WTC11 (cell line): ENCODE results near the gene IL37. TPM values are rescaled to one million over a fixed set of nuclear protein-coding genes. Genes with fewer than 3 reads are reported as not detected.

Experiments
- ATAC-seq: fragments of 200-7000 bp; cut with Tn5 transposase; 2 replicates; pipeline ENCODE4 v1.10.0; 2021; ENCODE audit warnings: mild to moderate bottlenecking, moderate library complexity
- CTCF ChIA-PET: fragments of 300-600 bp; sonication (Branson Sonifier 250); formaldehyde crosslinking; loops from one replicate; lab custom pipeline; 2021; ENCODE audit warnings: antibody characterized with exemption; lab: Charles Lee
- POLR2A ChIA-PET: fragments of 350-600 bp; sonication (Branson Sonifier 250); formaldehyde crosslinking; loops from one replicate; lab custom pipeline; 2021; ENCODE audit warnings: antibody characterized with exemption; lab: Charles Lee
- DNase-seq: peaks from one replicate; pipeline ENCODE4 v3.0.0; 2021; ENCODE audit warnings: low spot score
- H3K27ac Mint-ChIP-seq: 2 replicates; pipeline ENCODE4 v1.8.0; 2021; ENCODE audit warnings: mixed read lengths
- H3K27me3 Mint-ChIP-seq: 2 replicates; pipeline ENCODE4 v1.8.0; 2021; ENCODE audit warnings: low read depth, mild to moderate bottlenecking, moderate library complexity, mixed read lengths
- H3K36me3 Mint-ChIP-seq: 2 replicates; pipeline ENCODE4 v1.8.0; 2021; ENCODE audit warnings: mixed read lengths
- H3K4me1 Mint-ChIP-seq: 2 replicates; pipeline ENCODE4 v1.8.0; 2022; ENCODE audit warnings: mixed read lengths
- H3K4me3 Mint-ChIP-seq: 2 replicates; pipeline ENCODE4 v1.8.0; 2021; ENCODE audit warnings: mild to moderate bottlenecking, moderate library complexity, mixed read lengths
- H3K9me3 Mint-ChIP-seq: 2 replicates; pipeline ENCODE4 v1.8.0; 2021; ENCODE audit warnings: mixed read lengths
- ARID4B ChIP-seq: sonication (generic); formaldehyde crosslinking; IDR thresholded peaks from 2 replicates; pipeline ENCODE4 v1.8.0; 2023; ENCODE audit warnings: missing genetic modification reagents, mild to moderate bottlenecking, borderline replicate concordance
- ELF4 ChIP-seq: sonication (generic); formaldehyde crosslinking; IDR thresholded peaks from 2 replicates; pipeline ENCODE4 v1.8.1; 2022; ENCODE audit warnings: low read depth, mild to moderate bottlenecking, moderate library complexity, missing genetic modification reagents
- ERG ChIP-seq: fragments of 250-450 bp; sonication (Bioruptor Pico); IDR thresholded peaks from 2 replicates; pipeline ENCODE4 v1.8.0; 2021; ENCODE audit warnings: mild to moderate bottlenecking
- FOXP4 ChIP-seq: sonication (generic); formaldehyde crosslinking; IDR thresholded peaks from 2 replicates; pipeline ENCODE4 v1.8.0; 2022; ENCODE audit warnings: mild to moderate bottlenecking, missing genetic modification reagents
- HMGA2 ChIP-seq: fragments of 250-450 bp; sonication (Bioruptor Pico); IDR thresholded peaks from 2 replicates; pipeline ENCODE4 v1.4.0; 2021; ENCODE audit warnings: mild to moderate bottlenecking, moderate library complexity
- JAZF1 ChIP-seq: fragments of 250-450 bp; sonication (Bioruptor Pico); IDR thresholded peaks from 2 replicates; pipeline ENCODE4 v1.9.0; 2021; ENCODE audit warnings: moderate library complexity, mild to moderate bottlenecking, inconsistent platforms
- MXD4 ChIP-seq: fragments of 250-450 bp; sonication (Bioruptor Pico); IDR thresholded peaks from 2 replicates; pipeline ENCODE4 v1.8.0; 2021; ENCODE audit warnings: mild to moderate bottlenecking, moderate library complexity, borderline replicate concordance
- NFYB ChIP-seq: sonication (generic); formaldehyde crosslinking; conservative IDR thresholded peaks from 2 replicates; pipeline ENCODE4 v1.8.0; 2022; ENCODE audit warnings: low read depth, missing genetic modification reagents
- OVOL2 ChIP-seq: fragments of 250-450 bp; sonication (Bioruptor Pico); IDR thresholded peaks from 2 replicates; pipeline ENCODE4 v1.9.0; 2021; ENCODE audit warnings: mild to moderate bottlenecking, borderline replicate concordance
- SMAD3 ChIP-seq: sonication (generic); formaldehyde crosslinking; IDR thresholded peaks from 2 replicates; pipeline ENCODE4 v1.8.0; 2022; ENCODE audit warnings: missing genetic modification reagents, mild to moderate bottlenecking, borderline replicate concordance
- ZNF317 ChIP-seq: sonication (generic); formaldehyde crosslinking; IDR thresholded peaks from 2 replicates; pipeline ENCODE4 v1.8.1; 2023; ENCODE audit warnings: low read depth, mild to moderate bottlenecking, moderate library complexity, missing genetic modification reagents, borderline replicate concordance
- ZSCAN18 ChIP-seq: fragments of 250-450 bp; sonication (Bioruptor Pico); IDR thresholded peaks from 2 replicates; pipeline ENCODE4 v2.1.2; 2022; ENCODE audit warnings: mild to moderate bottlenecking, moderate library complexity
- total RNA-seq: library from RNA; stranded (reverse); gene quantifications from 3 replicates; pipeline ENCODE4 v1.2.3, GENCODE V29; 2021
- TF ChIP-seq, protein P1 (sequence below): fragments of 250-450 bp; sonication (Bioruptor Pico); IDR thresholded peaks from 2 replicates; pipeline ENCODE4 v1.9.0; 2021; ENCODE audit warnings: mild to moderate bottlenecking
- TF ChIP-seq, protein P2 (sequence below): sonication (generic); formaldehyde crosslinking; IDR thresholded peaks from 2 replicates; pipeline ENCODE4 v1.8.1; 2023; ENCODE audit warnings: mild to moderate bottlenecking, moderate library complexity, missing genetic modification reagents
- TF ChIP-seq, protein P3 (sequence below): fragments of 250-450 bp; sonication (Bioruptor Pico); conservative IDR thresholded peaks from 2 replicates; pipeline ENCODE4 v1.9.0; 2021; ENCODE audit warnings: mild to moderate bottlenecking
- TF ChIP-seq, protein P4 (sequence below): sonication (generic); formaldehyde crosslinking; IDR thresholded peaks from 2 replicates; pipeline ENCODE4 v1.8.1; 2023; ENCODE audit warnings: mild to moderate bottlenecking, missing genetic modification reagents, moderate library complexity
- TF ChIP-seq, protein P5 (sequence below): fragments of 200-600 bp; IDR thresholded peaks from 2 replicates; pipeline ENCODE4 v1.8.0; 2022; ENCODE audit warnings: antibody characterized with exemption

Gene IL37
- total RNA-seq, 1 experiment from 2014 or later, result 0.48 TPM

DNA sequence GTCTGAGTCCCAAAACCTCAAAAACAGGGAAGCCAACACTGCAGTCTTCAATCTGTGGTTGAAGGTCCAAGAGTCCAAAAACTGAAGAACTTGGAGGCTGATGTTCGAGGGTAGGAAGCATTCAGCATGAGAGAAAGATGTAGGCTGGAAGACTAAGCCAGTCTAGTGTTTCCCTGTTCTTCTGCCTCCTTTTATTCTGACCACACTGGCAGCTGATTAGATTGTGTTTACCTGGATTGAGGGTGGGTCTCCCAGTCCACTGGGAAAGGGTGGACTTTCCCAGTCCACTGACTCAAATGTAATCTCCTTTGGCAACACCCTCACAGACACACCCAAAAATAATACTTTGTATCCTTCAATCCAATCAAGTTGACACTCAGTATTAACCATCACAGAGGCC, 46.9 kb upstream of the IL37 start:
- ChIA-PET CTCF (no interaction called here), POLR2A (no interaction called here)
- H3K4me1 Mint-ChIP-seq, result peaks cover under 1% of the 10 kb centered on the region
- H3K9me3 Mint-ChIP-seq, result peaks cover 81% of the 10 kb centered on the region
- DNase-seq, result no peak
- no peak overlapping the region for H3K27ac Mint-ChIP-seq
- H3K4me3 Mint-ChIP-seq, result no peak overlapping the region
- peaks cover 78% of the 10 kb centered on the region for H3K36me3 Mint-ChIP-seq
- ATAC-seq, result no peak
- peaks cover 12% of the 10 kb centered on the region for H3K27me3 Mint-ChIP-seq
- no peak for TF ChIP-seq ZSCAN18 (CRISPR knock-in tag)
- no peak for TF ChIP-seq SMAD3 (CRISPR knock-in tag)
- TF ChIP-seq, protein P1, sequence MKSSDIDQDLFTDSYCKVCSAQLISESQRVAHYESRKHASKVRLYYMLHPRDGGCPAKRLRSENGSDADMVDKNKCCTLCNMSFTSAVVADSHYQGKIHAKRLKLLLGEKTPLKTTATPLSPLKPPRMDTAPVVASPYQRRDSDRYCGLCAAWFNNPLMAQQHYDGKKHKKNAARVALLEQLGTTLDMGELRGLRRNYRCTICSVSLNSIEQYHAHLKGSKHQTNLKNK (CRISPR knock-in tag), result no peak
- TF ChIP-seq HMGA2, result no peak
- TF ChIP-seq, protein P2, sequence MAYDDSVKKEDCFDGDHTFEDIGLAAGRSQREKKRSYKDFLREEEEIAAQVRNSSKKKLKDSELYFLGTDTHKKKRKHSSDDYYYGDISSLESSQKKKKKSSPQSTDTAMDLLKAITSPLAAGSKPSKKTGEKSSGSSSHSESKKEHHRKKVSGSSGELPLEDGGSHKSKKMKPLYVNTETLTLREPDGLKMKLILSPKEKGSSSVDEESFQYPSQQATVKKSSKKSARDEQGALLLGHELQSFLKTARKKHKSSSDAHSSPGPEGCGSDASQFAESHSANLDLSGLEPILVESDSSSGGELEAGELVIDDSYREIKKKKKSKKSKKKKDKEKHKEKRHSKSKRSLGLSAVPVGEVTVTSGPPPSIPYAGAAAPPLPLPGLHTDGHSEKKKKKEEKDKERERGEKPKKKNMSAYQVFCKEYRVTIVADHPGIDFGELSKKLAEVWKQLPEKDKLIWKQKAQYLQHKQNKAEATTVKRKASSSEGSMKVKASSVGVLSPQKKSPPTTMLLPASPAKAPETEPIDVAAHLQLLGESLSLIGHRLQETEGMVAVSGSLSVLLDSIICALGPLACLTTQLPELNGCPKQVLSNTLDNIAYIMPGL, result no peak
- TF ChIP-seq JAZF1 (CRISPR knock-in tag), result no peak
- TF ChIP-seq, protein P3, sequence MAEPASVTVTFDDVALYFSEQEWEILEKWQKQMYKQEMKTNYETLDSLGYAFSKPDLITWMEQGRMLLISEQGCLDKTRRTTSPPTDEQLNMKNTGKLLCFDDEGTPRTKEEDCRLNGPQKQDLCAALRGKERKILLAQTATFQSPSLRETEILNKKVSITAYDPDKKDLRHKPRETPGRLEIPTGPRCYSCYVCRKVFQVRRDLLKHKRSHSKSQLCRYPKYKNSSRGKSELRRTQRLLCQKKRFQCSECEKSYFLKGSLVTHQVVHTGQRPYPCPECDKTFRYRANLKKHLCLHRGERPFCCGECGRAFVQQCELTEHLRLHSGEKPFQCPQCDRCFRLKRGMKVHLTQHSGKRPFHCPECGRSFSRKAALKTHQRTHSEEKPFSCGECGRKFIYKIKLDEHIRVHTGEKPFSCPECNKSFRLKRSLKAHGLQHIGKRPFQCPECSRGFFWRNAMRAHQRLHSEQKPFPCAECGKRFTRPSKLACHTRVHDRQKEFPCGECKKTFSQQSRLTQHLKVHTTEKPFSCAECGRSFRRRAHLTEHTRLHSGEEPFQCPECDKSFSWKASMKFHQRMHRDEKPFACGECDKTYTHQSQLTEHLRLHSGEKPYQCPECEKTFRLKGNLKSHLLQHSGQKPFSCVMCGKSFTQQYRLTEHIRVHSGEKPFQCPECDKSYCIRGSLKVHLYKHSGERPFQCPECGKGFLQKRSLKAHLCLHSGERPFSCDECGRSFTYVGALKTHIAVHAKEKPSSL (CRISPR knock-in tag), result no peak
- TF ChIP-seq FOXP4 (CRISPR knock-in tag), result no peak
- TF ChIP-seq ARID4B (CRISPR knock-in tag), result no peak
- no peak for TF ChIP-seq MXD4 (CRISPR knock-in tag)
- no peak for TF ChIP-seq ELF4 (CRISPR knock-in tag)
- no peak for TF ChIP-seq ERG (CRISPR knock-in tag)
- TF ChIP-seq, protein P4, sequence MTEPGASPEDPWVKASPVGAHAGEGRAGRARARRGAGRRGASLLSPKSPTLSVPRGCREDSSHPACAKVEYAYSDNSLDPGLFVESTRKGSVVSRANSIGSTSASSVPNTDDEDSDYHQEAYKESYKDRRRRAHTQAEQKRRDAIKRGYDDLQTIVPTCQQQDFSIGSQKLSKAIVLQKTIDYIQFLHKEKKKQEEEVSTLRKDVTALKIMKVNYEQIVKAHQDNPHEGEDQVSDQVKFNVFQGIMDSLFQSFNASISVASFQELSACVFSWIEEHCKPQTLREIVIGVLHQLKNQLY, result no peak
- TF ChIP-seq OVOL2 (CRISPR knock-in tag), result no peak
- no peak for TF ChIP-seq ZNF317 (CRISPR knock-in tag)
- no peak for TF ChIP-seq NFYB (CRISPR knock-in tag)
- TF ChIP-seq, protein P5, sequence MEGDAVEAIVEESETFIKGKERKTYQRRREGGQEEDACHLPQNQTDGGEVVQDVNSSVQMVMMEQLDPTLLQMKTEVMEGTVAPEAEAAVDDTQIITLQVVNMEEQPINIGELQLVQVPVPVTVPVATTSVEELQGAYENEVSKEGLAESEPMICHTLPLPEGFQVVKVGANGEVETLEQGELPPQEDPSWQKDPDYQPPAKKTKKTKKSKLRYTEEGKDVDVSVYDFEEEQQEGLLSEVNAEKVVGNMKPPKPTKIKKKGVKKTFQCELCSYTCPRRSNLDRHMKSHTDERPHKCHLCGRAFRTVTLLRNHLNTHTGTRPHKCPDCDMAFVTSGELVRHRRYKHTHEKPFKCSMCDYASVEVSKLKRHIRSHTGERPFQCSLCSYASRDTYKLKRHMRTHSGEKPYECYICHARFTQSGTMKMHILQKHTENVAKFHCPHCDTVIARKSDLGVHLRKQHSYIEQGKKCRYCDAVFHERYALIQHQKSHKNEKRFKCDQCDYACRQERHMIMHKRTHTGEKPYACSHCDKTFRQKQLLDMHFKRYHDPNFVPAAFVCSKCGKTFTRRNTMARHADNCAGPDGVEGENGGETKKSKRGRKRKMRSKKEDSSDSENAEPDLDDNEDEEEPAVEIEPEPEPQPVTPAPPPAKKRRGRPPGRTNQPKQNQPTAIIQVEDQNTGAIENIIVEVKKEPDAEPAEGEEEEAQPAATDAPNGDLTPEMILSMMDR, result no peak
